SJSA1 (cell line): ENCODE measurements around the gene PPP1R26. TPM values are rescaled to one million over a fixed set of nuclear protein-coding genes. Genes with fewer than 3 reads are reported as not detected.

ENCODE experiments used
- DNase-seq, 2 experiments: peaks; one replicate each; pipeline ENCODE4 v3.0.0-alpha.2; 2015 to 2020; ENCODE audit warnings: low spot score in 2 of 2, low read depth in 1 of 2
- H3K27ac ChIP-seq: fragments of 250-450 bp; sonication (Bioruptor Pico); 2 replicates; pipeline ENCODE4 v1.5.1; 2020; ENCODE audit warnings: mild to moderate bottlenecking, moderate library complexity
- H3K27me3 ChIP-seq: fragments of 250-450 bp; sonication (Bioruptor Pico); replicated peaks from 2 replicates; pipeline ENCODE4 v1.5.1; 2020; ENCODE audit warnings: mild to moderate bottlenecking, moderate library complexity
- H3K36me3 ChIP-seq: fragments of 250-450 bp; sonication (Bioruptor Pico); 2 replicates; pipeline ENCODE4 v1.5.1; 2020; ENCODE audit warnings: mild to moderate bottlenecking
- H3K4me1 ChIP-seq: fragments of 250-450 bp; sonication (Bioruptor Pico); replicated peaks from 2 replicates; pipeline ENCODE4 v1.6.1; 2021; ENCODE audit warnings: mild to moderate bottlenecking
- H3K4me3 ChIP-seq: fragments of 250-450 bp; sonication (Bioruptor Pico); 2 replicates; pipeline ENCODE4 v1.5.1; 2020; ENCODE audit warnings: mild to moderate bottlenecking
- H3K9me3 ChIP-seq: fragments of 250-450 bp; sonication (Bioruptor Pico); replicated peaks from 2 replicates; pipeline ENCODE4 v1.5.1; 2020; ENCODE audit warnings: mild to moderate bottlenecking
- total RNA-seq: library from RNA; depleted of rRNA; stranded (reverse); fragments of >200 nt; shearing (Covaris generic); gene quantifications from 2 replicates; pipeline ENCODE4 v1.2.3, GENCODE V29; 2014

The PPP1R26 gene
- total RNA-seq, 1 experiment from 2014 or later, result 16.8 TPM

DNA sequence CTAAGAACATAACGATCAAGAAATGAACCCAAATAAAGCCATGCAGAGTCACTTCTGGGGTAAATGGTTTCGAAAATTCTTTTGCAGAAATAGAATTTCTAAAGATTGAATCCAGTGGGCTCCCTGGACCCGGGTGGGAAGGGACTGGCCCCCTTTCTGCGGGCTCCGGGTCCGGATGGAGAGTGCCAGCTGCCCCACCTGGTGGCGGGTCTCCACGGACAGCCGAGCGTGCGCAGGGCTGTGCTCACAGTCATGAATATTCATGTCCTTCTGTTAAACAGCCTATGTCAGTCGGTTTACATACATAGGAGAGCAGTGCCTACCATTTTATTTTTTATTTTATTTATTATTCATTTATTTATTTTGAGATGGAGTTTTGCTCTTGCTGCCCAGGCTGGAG lies 4.7 kb upstream of the PPP1R26 start:
- Histone ChIP-seq H3K36me3 (no peaks in the 10 kb centered on the region), H3K9me3 (no peaks in the 10 kb centered on the region), H3K27ac (no peak overlapping the region), H3K27me3 (no peaks in the 10 kb centered on the region), H3K4me1 (peaks cover 7% of the 10 kb centered on the region), H3K4me3 (no peak overlapping the region)
- DNase-seq, result no peak

- Histone ChIP-seq H3K4me3 (no peak overlapping the region), H3K36me3 (peaks cover 9% of the 10 kb centered on the region; the same call in 1 of the 2 replicates), H3K27me3 (no peaks in the 10 kb centered on the region), H3K27ac (no peak overlapping the region), H3K4me1 (peaks cover 13% of the 10 kb centered on the region), H3K9me3 (no peaks in the 10 kb centered on the region)
- no peak for DNase-seq
Observed at GRCh38 chr9:135476561-135477355, 2.8 kb upstream of the PPP1R26 start.

DNA sequence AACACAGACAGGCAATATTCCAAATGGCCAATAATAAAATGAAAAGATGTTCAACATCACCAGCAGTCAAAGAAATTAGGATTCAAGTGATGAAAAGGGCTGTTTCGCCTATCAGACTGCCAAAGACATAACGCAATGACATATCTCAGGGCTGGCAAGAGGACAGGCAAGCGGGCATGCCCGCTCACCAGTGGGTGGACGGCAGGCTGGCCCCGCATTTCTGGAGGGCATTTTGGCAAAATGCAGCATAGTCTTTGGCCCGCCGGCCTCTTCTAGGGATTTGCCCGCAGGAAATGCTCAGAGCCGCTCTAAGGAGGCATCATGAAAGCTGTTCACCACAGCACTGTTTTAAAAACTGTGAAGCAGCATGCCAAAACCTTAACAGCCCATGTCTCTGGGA lies 1.4 kb upstream of the PPP1R26 start:
- no peaks in the 10 kb centered on the region for H3K9me3 ChIP-seq
- no peak overlapping the region; the same call in 1 of the 2 replicates for H3K4me3 ChIP-seq
- no peak for DNase-seq
- peaks cover 9% of the 10 kb centered on the region; the same call in 1 of the 2 replicates for H3K36me3 ChIP-seq
- no peaks in the 10 kb centered on the region for H3K27me3 ChIP-seq
- no peak overlapping the region for H3K27ac ChIP-seq
- peaks cover 13% of the 10 kb centered on the region for H3K4me1 ChIP-seq

DNA sequence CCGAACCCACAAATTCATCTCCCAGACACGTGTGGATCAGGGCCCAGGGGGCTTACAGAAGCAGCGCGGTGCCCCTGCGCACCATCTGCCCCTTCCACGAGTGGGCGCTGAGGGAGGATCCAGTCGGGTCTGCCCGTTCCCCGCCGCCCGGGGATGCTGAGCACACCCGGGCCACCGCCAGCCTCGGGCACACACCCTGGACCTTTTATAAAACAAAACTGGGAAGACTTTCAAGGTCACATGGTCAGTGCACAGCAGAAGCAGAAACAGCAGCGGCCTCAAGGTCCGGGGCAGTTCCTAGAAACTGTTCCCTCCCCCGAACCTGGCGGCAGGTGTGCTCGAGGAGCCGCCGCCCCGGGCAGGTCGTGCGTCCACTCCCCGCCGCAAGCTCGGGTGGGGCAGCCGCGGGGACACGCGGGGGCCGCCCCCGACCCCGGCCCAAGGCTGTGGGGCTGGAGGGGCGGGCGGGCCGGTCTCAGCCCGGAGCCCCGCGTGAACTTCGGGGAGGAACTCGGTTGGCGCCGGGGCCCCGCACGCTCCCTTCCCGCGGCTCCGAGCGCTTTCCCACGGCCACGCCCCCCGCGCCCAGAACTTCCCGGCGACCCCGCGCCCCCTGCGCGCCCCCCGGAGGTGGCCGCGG lies 633 bp upstream of the PPP1R26 start:
- no peaks in the 10 kb centered on the region for H3K27me3 ChIP-seq
- H3K27ac ChIP-seq, result no peak overlapping the region
- DNase-seq, result peak in 1 of 2 experiments; percentile 10

GRCh38 chr9:135480071-135480939 lies 723 bp downstream of the PPP1R26 start:
- peak in 1 of 2 experiments; percentile 25 for DNase-seq
- H3K36me3 ChIP-seq, result peaks cover 17% of the 10 kb centered on the region
- no peaks in the 10 kb centered on the region for H3K9me3 ChIP-seq
- no peaks in the 10 kb centered on the region for H3K27me3 ChIP-seq
- H3K4me1 ChIP-seq, result peaks cover 13% of the 10 kb centered on the region
- peak overlapping the region; percentile 87 for H3K4me3 ChIP-seq
- no peak overlapping the region for H3K27ac ChIP-seq

More for the DNA sequence above, 633 bp upstream of the PPP1R26 start:
- peak overlapping the region; percentile 50 for H3K4me3 ChIP-seq
- H3K9me3 ChIP-seq, result no peaks in the 10 kb centered on the region
- H3K36me3 ChIP-seq, result peaks cover 10% of the 10 kb centered on the region; the same call in 1 of the 2 replicates
- peaks cover 13% of the 10 kb centered on the region for H3K4me1 ChIP-seq

DNA sequence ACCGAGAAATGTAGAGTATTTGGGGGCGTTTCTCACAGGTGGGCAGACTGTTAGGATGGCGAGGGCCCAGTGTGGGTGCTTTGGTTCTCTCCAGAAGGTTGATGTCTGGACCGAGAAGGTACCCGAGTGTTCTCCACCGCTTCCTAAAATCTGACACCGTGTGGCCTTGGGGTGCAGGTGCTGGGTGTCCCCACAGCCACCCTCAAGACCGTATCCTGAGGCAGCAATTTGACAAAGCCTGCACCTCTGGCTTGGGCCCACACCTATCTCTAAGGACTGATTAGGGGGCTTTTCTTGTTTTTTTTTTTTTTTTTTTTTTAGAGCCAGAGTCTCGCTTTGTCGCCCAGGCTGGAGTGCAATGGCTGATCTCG lies 1.3 kb downstream of the PPP1R26 start:
- H3K36me3 ChIP-seq, result peaks cover 20% of the 10 kb centered on the region
- no peaks in the 10 kb centered on the region for H3K27me3 ChIP-seq
- H3K4me3 ChIP-seq, result peak overlapping the region; percentile 87
- H3K4me1 ChIP-seq, result peaks cover 13% of the 10 kb centered on the region
- H3K27ac ChIP-seq, result no peak overlapping the region
- no peaks in the 10 kb centered on the region for H3K9me3 ChIP-seq
- DNase-seq, result no peak

DNA sequence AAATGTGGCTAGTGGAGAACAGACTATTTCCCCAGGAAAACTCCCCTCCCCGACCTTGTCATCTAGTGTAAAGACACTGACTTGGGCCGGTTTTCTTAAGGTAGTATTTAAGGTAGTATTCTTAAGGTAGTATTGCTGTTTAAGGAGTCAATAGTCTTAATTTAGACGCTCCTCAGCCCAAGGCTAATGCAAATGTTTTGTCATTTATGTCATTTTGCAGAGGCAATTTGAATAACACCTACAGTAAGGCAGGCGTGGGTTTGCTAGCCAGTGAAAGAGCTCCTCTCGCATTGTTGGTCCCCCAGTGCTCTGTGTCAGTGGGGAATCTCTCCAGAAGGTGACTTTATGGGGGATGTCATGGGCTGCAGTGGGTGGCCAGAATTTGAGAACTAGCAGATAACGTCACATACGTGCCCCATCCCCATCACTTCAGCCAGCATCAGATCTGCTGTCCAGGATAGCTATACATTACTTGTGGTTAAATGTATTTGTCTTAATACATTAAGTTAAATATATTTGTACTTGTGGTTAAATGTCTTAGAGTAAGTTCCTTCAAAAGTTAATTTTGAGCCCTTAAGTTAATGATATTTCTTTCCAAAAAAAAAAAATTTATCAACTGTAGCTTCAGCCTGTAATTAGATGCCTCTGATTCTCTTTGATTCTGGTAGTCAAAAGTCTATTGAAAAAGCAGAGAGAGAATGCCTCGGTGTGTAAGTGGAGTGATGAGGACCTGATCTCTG lies 2.6 kb downstream of the PPP1R26 start:
- Histone ChIP-seq H3K9me3 (no peaks in the 10 kb centered on the region), H3K27me3 (no peaks in the 10 kb centered on the region), H3K36me3 (peaks cover 27% of the 10 kb centered on the region), H3K4me1 (peaks cover 13% of the 10 kb centered on the region), H3K27ac (no peak overlapping the region), H3K4me3 (no peak overlapping the region)
- DNase-seq, result no peak

DNA sequence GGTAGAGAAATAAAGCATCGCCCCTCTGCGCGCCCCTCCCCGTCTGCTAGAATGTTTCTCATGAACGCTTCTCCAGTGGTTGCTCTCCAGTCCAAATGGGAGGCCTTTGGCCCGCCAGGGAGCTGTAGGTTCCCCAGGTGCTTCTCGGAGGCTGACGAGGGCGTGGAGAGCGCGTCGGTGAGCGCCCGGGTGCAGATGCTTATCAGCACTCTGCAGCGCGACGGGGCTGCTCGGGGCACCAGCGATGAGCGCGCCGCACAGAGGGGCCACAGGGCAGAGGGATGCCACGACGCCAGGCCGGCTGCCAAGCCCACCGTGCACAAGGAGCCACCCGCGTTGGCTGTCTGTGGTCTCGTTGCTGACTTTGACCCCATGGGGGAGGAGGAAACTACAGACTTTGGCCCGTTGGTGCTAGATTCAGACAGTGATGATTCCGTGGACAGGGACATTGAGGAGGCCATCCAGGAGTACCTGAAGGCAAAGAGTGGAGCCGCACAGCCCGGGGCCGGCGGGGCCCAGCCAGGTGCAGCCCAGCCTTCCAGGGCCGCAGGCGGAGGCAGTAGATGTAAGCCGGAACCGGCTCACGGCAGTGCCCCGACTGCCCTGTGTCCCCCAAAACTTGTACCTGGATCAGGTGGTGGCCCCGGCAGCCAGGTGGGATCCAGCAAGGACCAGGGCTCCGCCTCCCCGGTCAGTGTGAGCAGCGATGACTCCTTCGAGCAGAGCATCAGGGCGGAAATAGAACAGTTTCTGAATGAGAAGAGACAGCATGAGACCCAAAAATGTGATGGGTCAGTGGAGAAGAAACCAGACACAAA lies 5.1 kb downstream of the PPP1R26 start:
- Histone ChIP-seq H3K27me3 (no peaks in the 10 kb centered on the region), H3K9me3 (no peaks in the 10 kb centered on the region), H3K4me1 (peaks cover 6% of the 10 kb centered on the region), H3K4me3 (no peak overlapping the region), H3K36me3 (peaks cover 32% of the 10 kb centered on the region), H3K27ac (no peak overlapping the region)
- no peak for DNase-seq

DNA sequence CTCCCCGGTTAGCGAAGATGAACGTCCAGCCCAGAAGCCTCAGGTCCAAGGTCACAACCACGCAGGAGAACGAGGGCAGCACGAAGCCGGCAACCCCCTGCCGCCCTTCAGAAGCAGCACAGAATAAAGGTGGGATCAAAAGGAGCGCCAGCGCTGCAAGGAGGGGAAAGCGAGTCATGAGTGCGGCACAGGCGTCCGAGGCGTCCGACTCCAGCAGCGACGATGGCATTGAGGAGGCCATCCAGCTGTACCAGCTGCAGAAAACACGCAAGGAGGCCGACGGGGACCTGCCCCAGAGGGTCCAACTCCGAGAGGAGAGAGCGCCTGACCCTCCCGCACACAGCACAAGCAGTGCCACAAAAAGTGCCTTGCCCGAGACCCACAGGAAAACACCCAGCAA lies 5.8 kb downstream of the PPP1R26 start:
- DNase-seq, result no peak
- H3K4me3 ChIP-seq, result no peak overlapping the region
- H3K27ac ChIP-seq, result no peak overlapping the region
- no peaks in the 10 kb centered on the region for H3K9me3 ChIP-seq
- H3K27me3 ChIP-seq, result no peaks in the 10 kb centered on the region
- peaks cover 6% of the 10 kb centered on the region for H3K4me1 ChIP-seq
- H3K36me3 ChIP-seq, result peaks cover 29% of the 10 kb centered on the region

- no peak overlapping the region for H3K4me3 ChIP-seq
Observed at GRCh38 chr9:135485832-135486231, 6.2 kb downstream of the PPP1R26 start.

GRCh38 chr9:135486267-135487065 lies 6.9 kb downstream of the PPP1R26 start:
- Histone ChIP-seq H3K4me3 (no peak overlapping the region), H3K27me3 (no peaks in the 10 kb centered on the region), H3K36me3 (peaks cover 24% of the 10 kb centered on the region), H3K27ac (no peak overlapping the region), H3K4me1 (no peaks in the 10 kb centered on the region), H3K9me3 (no peaks in the 10 kb centered on the region)
- DNase-seq, result no peak

More at GRCh38 chr9:135485832-135486231, 6.2 kb downstream of the PPP1R26 start:
- H3K27ac ChIP-seq, result no peak overlapping the region
- no peaks in the 10 kb centered on the region for H3K27me3 ChIP-seq
- H3K9me3 ChIP-seq, result no peaks in the 10 kb centered on the region
- H3K36me3 ChIP-seq, result peaks cover 24% of the 10 kb centered on the region
- peaks cover 1% of the 10 kb centered on the region for H3K4me1 ChIP-seq
- DNase-seq, result no peak
